Upper lobe of right lung (tissue), 1 donor: Measurements from ENCODE around the gene RNF4. TPM values are rescaled to one million over a fixed set of nuclear protein-coding genes. Genes with fewer than 3 reads are reported as not detected.

Source experiments
- ATAC-seq: fragments of 200-7000 bp; cut with Tn5 transposase; one replicate; pipeline ENCODE4 v1.9.1; 2020; ENCODE audit warnings: mild to moderate bottlenecking, moderate library complexity
- DNase-seq: peaks from one replicate; pipeline ENCODE4 v3.0.0-alpha.2; 2020
- H3K27ac ChIP-seq: fragments of 200-600 bp; one replicate; pipeline ENCODE4 v1.8.0; 2022
- H3K27me3 ChIP-seq: fragments of 200-600 bp; one replicate; pipeline ENCODE4 v1.8.0; 2022; ENCODE audit warnings: mild to moderate bottlenecking
- H3K36me3 ChIP-seq: fragments of 200-600 bp; one replicate; pipeline ENCODE4 v1.8.0; 2022
- H3K4me1 ChIP-seq: fragments of 200-600 bp; one replicate; pipeline ENCODE4 v1.8.0; 2022
- H3K4me3 ChIP-seq: fragments of 200-600 bp; one replicate; pipeline ENCODE4 v1.8.0; 2022; ENCODE audit warnings: mild to moderate bottlenecking
- H3K9me3 ChIP-seq: fragments of 200-600 bp; one replicate; pipeline ENCODE4 v1.8.0; 2022
- CTCF ChIP-seq: fragments of 200-600 bp; IDR thresholded peaks from one replicate; pipeline ENCODE4 v1.8.0; 2022; ENCODE audit warnings: antibody characterized with exemption
- intact Hi-C: fragments of 100-400 bp; cut with DNase I; formaldehyde crosslinking; loops from one replicate; pipeline ENCODE4 v1.11.0; 2022
- total RNA-seq: library from RNA; stranded (reverse); fragmentation: NEBNext Ultra II Directional; extraction: Animal tissue kit (Norgen Biotek cat#: 25700); gene quantifications from one replicate; pipeline ENCODE4 v1.2.1, GENCODE V29; 2021
- donor health status: DM: no; HTN: yes; CAD: no; lungs with severe emphysema.

The RNF4 gene
- total RNA-seq, 1 donor from 2014 or later: 41.0 TPM

- peaks cover 74% of the 10 kb centered on the region for H3K36me3 ChIP-seq
- H3K4me3 ChIP-seq: no peak overlapping the region
- H3K27me3 ChIP-seq: no peaks in the 10 kb centered on the region
- H3K27ac ChIP-seq: no peak overlapping the region
- no peak for TF ChIP-seq CTCF
- intact Hi-C loops: no loop called here
- no peaks in the 10 kb centered on the region for H3K9me3 ChIP-seq
- peaks cover 7% of the 10 kb centered on the region for H3K4me1 ChIP-seq
- no peak for DNase-seq
- ATAC-seq: peak; percentile 84
These were observed 29.0 kb downstream of the RNF4 start for GRCh38 chr4:2497931-2498330.

DNA sequence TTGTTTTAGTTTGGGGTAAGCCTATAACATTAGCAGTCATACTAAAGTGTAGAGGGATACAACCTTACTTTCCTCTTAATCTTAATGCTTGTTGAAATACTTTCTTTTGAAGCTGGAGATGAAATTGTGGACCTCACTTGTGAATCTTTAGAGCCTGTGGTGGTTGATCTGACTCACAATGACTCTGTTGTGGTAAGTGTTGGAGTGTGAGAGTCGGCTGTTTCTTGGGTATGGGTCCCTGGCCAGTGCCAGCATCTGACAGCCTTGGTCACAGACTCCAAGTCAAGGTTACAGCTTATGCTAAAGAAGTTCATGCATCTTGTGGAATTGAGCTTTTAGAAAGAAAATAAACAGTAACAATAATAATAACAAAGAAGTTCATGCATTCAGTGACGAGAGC is 31.6 kb downstream of the RNF4 start:
- ATAC-seq (no peak), DNase-seq (no peak)
- no peak overlapping the region for H3K27ac ChIP-seq
- H3K4me1 ChIP-seq: peaks cover 7% of the 10 kb centered on the region
- no peaks in the 10 kb centered on the region for H3K9me3 ChIP-seq
- no peak overlapping the region for H3K4me3 ChIP-seq
- no peak for TF ChIP-seq CTCF
- intact Hi-C loops: no loop called here
- H3K27me3 ChIP-seq: no peaks in the 10 kb centered on the region
- peaks cover 83% of the 10 kb centered on the region for H3K36me3 ChIP-seq

- no peak for TF ChIP-seq CTCF
- no peaks in the 10 kb centered on the region for H3K27me3 ChIP-seq
- no peak overlapping the region for H3K4me3 ChIP-seq
- ATAC-seq: no peak
- H3K4me1 ChIP-seq: peaks cover 6% of the 10 kb centered on the region
- intact Hi-C loops: no loop called here
- H3K36me3 ChIP-seq: peaks cover 79% of the 10 kb centered on the region
- no peak for DNase-seq
- H3K27ac ChIP-seq: no peak overlapping the region
- H3K9me3 ChIP-seq: no peaks in the 10 kb centered on the region
These were observed 32.2 kb downstream of the RNF4 start for GRCh38 chr4:2501034-2501594.

GRCh38 chr4:2503809-2504208 is 34.9 kb downstream of the RNF4 start:
- intact Hi-C loops: no loop called here
- DNase-seq (no peak), ATAC-seq (no peak)
- H3K4me3 ChIP-seq: no peak overlapping the region
- peaks cover 68% of the 10 kb centered on the region for H3K36me3 ChIP-seq
- no peak overlapping the region for H3K27ac ChIP-seq
- TF ChIP-seq CTCF: no peak
- H3K27me3 ChIP-seq: no peaks in the 10 kb centered on the region
- H3K4me1 ChIP-seq: no peaks in the 10 kb centered on the region
- H3K9me3 ChIP-seq: no peaks in the 10 kb centered on the region

DNA sequence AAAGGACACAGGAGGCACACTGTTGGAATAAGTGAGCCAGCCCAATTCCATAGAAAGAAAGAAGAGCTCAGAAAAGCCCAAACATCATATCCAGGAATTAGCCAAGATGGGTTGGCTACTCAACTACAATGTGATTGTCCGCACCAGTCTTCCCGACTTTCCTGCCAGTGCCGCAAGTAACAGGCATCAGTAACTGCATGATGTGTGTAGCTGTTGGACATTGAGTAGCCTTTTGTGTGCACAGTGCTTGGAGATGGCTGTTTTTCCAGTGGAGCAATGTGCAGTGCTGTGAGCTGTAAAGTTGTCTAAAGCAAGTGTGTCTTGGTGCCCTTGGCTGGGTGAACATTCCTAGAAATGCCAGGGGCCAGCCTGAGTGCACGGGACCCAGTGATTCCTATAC is 38.4 kb downstream of the RNF4 start:
- H3K9me3 ChIP-seq: no peaks in the 10 kb centered on the region
- no peak for ATAC-seq
- peaks cover 60% of the 10 kb centered on the region for H3K36me3 ChIP-seq
- TF ChIP-seq CTCF: no peak
- no peak for DNase-seq
- H3K27ac ChIP-seq: no peak overlapping the region
- intact Hi-C loops: no loop called here
- no peak overlapping the region for H3K4me3 ChIP-seq
- no peaks in the 10 kb centered on the region for H3K27me3 ChIP-seq
- H3K4me1 ChIP-seq: no peaks in the 10 kb centered on the region

GRCh38 chr4:2507855-2508254 is 38.9 kb downstream of the RNF4 start:
- Histone ChIP-seq H3K4me1 (no peaks in the 10 kb centered on the region), H3K27ac (no peak overlapping the region), H3K9me3 (no peaks in the 10 kb centered on the region), H3K36me3 (peaks cover 60% of the 10 kb centered on the region), H3K27me3 (no peaks in the 10 kb centered on the region), H3K4me3 (no peak overlapping the region)
- TF ChIP-seq CTCF: no peak
- intact Hi-C loops: no loop called here
- no peak for ATAC-seq
- no peak for DNase-seq
